GM10266 (cell line): ENCODE measurements around the gene TM7SF2.

Source experiments
- DNase-seq: peaks from one replicate; pipeline ENCODE4 v3.0.0; 2012; ENCODE audit errors: extremely low spot score
- TF ChIP-seq, protein P1 (sequence below): IDR thresholded peaks from 2 replicates; pipeline ENCODE4 v1.5.1; 2012; ENCODE audit warnings: mild to moderate bottlenecking, low read depth; ENCODE audit not compliant: control insufficient read depth, insufficient read depth; ENCODE audit errors: missing control alignments

Gene TM7SF2

DNA sequence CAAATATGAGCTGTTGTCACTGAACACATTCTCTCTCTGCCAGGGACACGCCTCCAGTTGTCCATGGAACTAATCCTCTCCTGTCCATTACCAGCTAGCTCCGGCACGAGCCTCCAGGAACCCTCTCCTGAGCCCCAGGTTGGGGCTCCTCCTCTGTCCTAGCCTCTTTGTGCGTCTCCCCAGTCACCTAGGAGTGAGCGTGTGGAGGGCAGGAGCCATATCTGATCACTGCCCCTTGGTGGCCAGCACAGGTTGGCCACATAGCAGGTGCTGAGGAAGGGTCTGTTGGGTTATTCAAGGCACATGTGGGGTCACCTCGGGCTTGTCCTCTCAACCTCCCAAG, 20.2 kb downstream of the TM7SF2 start:
- DNase-seq, result no peak

DNA sequence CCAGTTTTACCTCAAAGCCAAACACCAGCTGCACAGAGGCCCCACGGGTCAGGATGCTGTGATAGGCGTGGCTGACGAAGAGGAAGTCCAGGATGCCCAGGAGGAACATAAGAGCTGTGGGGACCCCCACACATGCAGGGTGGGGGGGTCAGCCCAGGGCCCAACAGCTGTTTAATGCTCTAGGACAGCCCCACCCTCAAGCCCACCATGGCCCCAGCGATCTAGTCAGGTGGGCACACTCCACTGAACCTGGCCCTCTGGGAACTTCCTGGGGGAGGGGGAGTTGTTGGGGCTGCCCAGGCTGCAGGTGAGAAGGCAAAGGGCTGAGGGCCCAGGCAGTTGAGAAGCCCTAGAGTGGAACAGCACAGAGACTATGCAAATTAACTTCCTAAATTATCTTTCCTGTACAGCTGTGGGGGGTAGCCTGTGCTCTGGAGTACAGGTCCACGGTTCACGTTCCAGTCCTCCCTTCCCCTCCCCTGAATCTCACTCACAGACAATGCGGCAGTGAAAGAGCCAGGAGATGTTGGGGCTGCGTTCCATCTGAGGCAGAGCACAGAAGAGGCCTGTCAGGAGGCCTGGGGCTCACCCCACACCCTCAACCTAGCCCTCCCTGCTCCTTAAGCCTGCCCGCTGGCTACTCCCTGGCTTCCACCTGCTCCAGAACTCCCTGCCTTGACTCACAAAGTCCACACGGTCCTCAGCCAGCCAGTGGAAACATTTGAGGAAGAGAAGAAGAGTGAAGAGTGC, 20.7 kb downstream of the TM7SF2 start:
- DNase-seq, result no peak
- TF ChIP-seq, protein P1, sequence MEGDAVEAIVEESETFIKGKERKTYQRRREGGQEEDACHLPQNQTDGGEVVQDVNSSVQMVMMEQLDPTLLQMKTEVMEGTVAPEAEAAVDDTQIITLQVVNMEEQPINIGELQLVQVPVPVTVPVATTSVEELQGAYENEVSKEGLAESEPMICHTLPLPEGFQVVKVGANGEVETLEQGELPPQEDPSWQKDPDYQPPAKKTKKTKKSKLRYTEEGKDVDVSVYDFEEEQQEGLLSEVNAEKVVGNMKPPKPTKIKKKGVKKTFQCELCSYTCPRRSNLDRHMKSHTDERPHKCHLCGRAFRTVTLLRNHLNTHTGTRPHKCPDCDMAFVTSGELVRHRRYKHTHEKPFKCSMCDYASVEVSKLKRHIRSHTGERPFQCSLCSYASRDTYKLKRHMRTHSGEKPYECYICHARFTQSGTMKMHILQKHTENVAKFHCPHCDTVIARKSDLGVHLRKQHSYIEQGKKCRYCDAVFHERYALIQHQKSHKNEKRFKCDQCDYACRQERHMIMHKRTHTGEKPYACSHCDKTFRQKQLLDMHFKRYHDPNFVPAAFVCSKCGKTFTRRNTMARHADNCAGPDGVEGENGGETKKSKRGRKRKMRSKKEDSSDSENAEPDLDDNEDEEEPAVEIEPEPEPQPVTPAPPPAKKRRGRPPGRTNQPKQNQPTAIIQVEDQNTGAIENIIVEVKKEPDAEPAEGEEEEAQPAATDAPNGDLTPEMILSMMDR, result no peak

More for the DNA sequence above, 20.2 kb downstream of the TM7SF2 start:
- TF ChIP-seq, protein P1, result no peak

DNA sequence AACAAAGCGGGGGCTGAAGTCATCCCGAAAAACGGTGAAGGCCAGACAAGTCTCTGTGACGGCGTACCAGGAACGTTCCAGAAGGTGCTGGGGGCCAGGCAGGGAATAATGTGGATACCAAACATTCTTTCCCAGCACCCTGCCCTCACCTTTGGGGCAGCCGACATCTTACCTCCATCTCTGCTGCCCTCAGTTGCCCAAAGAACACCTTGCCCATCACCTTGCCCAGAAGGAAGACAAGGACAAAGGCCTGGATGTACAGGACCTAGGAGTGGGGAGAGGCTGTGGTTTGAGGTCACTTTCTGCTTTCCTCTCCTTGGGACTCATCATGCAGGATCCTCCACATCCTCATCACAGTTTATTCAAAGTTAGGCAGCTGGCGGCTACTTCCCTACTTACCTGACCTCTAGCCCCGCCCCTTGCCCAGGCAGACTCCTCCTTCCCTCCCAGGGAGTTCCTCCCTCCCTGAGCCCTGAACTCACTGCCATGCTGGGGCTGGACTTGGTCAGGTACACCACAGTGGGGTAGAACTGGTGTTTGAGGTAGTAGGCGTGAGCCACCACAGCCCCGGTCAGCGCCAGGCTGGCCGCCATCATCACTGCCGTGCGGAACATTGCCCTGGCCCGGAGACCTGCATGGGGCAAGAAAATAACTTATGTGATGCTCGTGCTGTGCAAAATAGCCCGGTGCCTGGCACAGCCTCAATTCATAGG, 21.5 kb downstream of the TM7SF2 start:
- no peak for DNase-seq
- TF ChIP-seq, protein P1, result no peak

DNA sequence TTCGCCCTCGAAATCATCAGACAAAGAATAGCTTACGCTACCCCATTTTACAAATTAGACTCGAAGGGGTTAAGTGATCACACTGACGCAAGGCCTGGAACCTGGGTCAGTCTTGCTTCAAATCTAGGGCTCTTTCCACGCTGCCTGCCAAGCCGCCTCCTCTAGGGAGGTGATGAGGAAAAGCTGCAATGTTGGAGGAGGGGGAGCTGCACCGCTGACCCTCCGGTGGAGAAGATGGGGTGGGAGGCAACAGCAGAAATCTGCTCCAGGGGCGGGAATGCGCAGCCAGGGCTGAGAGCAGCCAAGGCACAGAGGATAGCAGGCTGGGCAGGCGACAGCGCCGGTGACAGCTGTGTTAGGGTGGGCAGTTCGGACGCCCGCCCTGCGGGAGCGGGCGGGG, 22.1 kb downstream of the TM7SF2 start:
- TF ChIP-seq, protein P1, result no peak
- DNase-seq, result no peak

DNA sequence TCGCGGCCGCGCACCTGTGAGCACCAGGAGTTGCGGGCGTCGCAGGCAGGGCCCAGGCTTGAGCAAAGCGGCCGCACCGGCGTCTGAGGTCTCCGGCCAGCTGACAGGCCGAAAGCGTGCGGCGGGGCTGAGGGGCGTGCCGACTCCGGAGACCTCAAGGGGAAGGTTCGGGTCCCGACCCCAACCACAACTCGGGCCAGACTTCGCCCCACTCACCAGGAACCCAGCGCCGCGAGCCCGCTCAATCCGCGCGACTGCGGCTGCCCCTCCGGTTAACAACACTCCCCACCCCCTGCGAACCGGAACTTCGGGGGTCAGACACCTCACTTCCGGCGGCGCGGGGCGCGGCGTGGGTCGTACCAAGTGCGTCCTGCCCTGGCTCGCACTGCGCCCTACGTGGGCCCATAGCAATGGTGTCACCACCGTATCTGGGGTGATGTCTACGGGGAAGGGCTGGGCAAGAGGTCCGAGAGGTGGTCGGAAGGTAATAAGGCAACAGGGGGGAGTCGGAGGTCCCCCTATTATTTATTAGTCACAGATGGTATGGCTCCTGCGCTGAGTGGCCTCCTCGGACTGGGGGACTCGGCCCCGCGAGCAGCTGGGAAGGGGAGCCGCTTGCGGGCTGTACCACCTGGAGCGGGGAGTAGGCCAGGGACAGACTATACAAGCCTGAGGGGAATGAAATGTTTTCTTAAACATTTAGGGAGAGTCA, 22.7 kb downstream of the TM7SF2 start, which contains the start of gene SYVN1:
Gene SYVN1 (minus strand): TSS at position 280 of the 712 bp plus-strand sequence. CDS start 918 bp downstream, outside the sequence.
- TF ChIP-seq, protein P1, result no peak

DNA sequence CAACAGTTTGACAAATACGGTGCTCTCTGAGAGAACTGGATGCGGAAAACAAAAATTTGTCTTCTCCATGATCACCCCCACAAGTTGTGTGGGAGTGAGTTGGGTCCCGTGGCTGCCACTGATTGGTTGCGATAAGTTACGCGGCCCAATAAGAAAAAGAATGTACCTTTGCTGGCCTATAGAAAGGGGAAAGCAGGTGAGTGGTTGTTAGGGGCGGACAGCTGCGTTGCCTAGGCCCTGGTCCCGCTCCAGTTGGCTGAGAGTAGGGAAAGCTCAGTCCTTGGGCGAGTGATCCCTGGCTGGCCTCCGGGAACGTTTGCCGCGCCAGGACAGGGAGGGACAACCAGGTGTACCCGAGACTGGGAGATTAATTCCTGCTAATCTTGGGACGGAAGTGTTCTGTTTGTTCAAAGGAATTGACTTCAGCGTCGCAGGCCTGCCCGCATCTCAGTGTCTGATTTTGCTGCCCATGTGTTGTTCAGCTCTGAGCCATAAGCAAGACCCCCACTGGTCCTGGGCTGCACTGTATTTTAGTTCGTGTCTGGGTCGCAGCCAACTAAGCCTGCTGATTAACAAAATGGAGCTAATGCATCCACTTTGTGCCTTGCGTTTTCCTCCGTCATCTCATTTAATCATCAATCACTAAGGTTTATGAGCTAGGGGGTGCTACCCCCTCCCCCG, 23.4 kb downstream of the TM7SF2 start:
- TF ChIP-seq, protein P1, result no peak
- DNase-seq, result peak; percentile 94

More for the DNA sequence above, 22.7 kb downstream of the TM7SF2 start, which contains the start of gene SYVN1:
- peak; percentile 90 for DNase-seq
